Measurements from ENCODE around the gene CDH15.
A peak's percentile ranks its signal among the peaks of the same experiment; 100 is the strongest.

Gene CDH15

GRCh38 chr16:89200850-89201411 lies 29.4 kb downstream of the CDH15 start:
- intact Hi-C loops (cut with DNase I; ENCODE audit: low total_unique reads), result no loop called here
- Histone ChIP-seq H3K27ac (no peak overlapping the region), H3K4me3 (peak overlapping the region; percentile 2 to 17), H3K36me3 (no peaks in the 10 kb centered on the region), H3K4me1 (peaks cover 0 to 18% (median 6%) of the 10 kb centered on the region in 4 donors), H3K27me3 (peaks cover 0 to 71% of the 10 kb centered on the region in 2 donors), H3K9me3 (no peaks in the 10 kb centered on the region)
- TF ChIP-seq CTCF (IDR thresholded peaks at IDR 0.05), result no peak
- no peak for DNase-seq

- TF ChIP-seq CTCF (IDR thresholded peaks at IDR 0.05), result no peak
- H3K4me1 ChIP-seq, result peaks cover 0 to 18% (median 6%) of the 10 kb centered on the region in 4 donors
Observed at GRCh38 chr16:89201439-89202377, 30.2 kb downstream of the CDH15 start.

GRCh38 chr16:89202422-89203215 lies 31.1 kb downstream of the CDH15 start:
- intact Hi-C loops (cut with DNase I; ENCODE audit: low total_unique reads), result no loop called here
- DNase-seq, result no peak
- Histone ChIP-seq H3K36me3 (no peaks in the 10 kb centered on the region), H3K27me3 (peaks cover 0 to 76% of the 10 kb centered on the region in 2 donors), H3K27ac (no peak overlapping the region), H3K4me1 (peaks cover 0 to 18% (median 6%) of the 10 kb centered on the region in 4 donors), H3K9me3 (no peaks in the 10 kb centered on the region), H3K4me3 (peak overlapping the region in 1 of 2 donors; percentile 2)
- no peak for TF ChIP-seq CTCF (IDR thresholded peaks at IDR 0.05)

More at GRCh38 chr16:89201439-89202377, 30.2 kb downstream of the CDH15 start:
- no peak overlapping the region for H3K27ac ChIP-seq
- peak overlapping the region; percentile 2 to 17 for H3K4me3 ChIP-seq
- DNase-seq, result no peak
- no peaks in the 10 kb centered on the region for H3K36me3 ChIP-seq
- intact Hi-C loops (cut with DNase I; ENCODE audit: low total_unique reads), result no loop called here
- H3K27me3 ChIP-seq, result peaks cover 0 to 77% of the 10 kb centered on the region in 2 donors
- H3K9me3 ChIP-seq, result no peaks in the 10 kb centered on the region

GRCh38 chr16:89207993-89208392 lies 36.4 kb downstream of the CDH15 start:
- Histone ChIP-seq H3K27me3 (peaks cover 0 to 39% of the 10 kb centered on the region in 2 donors), H3K4me1 (no peaks in the 10 kb centered on the region), H3K4me3 (no peak overlapping the region), H3K9me3 (no peaks in the 10 kb centered on the region), H3K27ac (no peak overlapping the region), H3K36me3 (no peaks in the 10 kb centered on the region)
- intact Hi-C loops (cut with DNase I; ENCODE audit: low total_unique reads), result no loop called here
- no peak for DNase-seq
- TF ChIP-seq CTCF (IDR thresholded peaks at IDR 0.05), result no peak

- Histone ChIP-seq H3K36me3 (no peaks in the 10 kb centered on the region), H3K27ac (no peak overlapping the region), H3K4me3 (no peak overlapping the region), H3K9me3 (no peaks in the 10 kb centered on the region), H3K4me1 (no peaks in the 10 kb centered on the region), H3K27me3 (peaks cover 0 to 26% of the 10 kb centered on the region in 2 donors)
- intact Hi-C loops (cut with DNase I; ENCODE audit: low total_unique reads), result loop anchor here (10.0 kb wide), 1 partner anchor 265 kb away; no protein-coding TSS in a partner anchor
- no peak for DNase-seq
- TF ChIP-seq CTCF (IDR thresholded peaks at IDR 0.05), result no peak
Observed at GRCh38 chr16:89209522-89210044, 38.0 kb downstream of the CDH15 start.
